ENCODE data around the gene SNED1.

The SNED1 gene

DNA sequence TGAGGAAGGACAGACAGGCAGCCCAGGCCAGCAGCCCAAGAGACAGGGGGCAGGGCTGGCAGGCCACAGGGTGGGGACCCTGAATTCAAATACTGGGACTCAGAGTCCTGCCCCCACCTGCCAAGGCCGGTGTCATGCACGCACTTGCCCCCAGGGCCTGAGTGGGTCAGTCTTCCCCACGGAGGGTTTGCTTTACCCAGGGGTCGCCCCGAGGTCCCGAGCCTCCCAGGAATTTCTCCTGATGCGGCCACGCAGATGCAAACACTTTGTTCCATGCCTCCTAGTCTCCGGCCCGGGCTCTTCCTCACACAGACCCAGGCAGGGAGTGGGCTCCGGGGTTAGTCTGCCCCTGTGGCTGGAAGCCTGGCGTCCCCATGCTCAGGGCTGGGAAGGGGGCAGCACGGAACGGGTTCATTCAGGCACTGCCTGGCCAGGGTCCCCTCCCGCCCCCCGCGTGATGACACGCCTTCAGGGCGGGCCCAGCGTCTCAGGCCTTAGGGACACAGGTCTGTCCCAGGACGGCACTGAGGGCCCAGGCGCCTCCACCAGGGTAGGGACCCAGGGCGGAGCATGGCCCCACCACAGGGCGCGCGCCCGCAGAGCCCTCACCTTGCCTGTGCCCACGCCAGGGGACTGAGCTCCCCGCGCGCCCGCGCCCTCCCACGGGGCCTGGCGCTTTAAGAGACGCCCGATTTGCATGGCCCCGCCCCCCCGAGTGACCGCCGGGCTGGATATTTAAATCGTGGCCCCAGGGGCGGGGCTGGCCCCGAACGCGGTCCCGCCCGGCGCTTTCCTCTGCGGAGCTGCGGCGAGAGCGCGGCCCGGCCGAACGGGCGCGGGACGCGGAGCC is at the start of gene SNED1:
Gene SNED1, plus strand, starts transcription at position 763 of the 850 bp plus-strand sequence. CDS start 220 bp downstream, outside the sequence.
- peak; percentile 23 to 50 for DNase-seq (ENCODE audit: low read depth in 2 of 2)

DNA sequence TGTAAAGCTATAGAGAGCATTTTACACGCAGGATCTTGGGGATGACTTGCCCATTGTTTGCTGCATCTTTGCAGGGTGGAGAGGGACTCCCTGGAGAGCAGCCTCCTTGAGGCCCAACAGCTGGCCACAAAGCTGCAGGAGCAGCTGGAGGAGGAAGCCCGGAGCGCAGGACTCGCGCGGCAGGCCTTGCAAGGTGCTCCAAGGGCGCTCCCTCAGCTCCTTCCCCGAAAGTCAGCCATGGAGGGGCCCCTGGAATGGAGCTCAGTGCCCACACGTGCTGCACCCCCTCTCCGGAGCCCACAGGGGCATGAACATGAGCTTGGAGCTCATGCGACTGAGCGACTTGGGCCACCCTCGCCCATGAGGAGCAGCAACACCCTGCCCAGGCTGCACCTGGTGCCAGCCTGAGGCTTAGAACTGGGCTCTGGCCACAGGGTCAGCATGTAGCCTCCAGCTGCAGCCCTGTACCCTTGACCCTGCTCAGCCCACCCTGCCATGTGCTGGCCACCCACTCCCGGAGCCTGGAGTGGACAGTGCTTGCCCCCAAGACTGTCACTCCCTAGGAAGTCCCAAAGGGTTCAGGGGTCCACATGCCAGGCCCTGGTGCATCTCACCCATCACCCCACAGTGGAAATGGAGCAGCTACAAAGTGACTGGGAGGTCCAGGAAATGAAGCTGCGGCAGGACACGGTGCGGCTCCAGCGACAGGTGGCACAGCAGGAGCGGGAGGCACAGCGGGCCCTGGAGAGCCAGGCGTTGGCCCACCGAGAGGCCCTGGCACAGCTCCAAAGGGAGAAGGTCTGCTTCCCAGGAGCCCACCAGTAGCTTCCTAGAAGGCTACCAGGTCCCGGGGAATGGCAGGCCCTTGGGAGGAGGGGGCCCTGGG is 49.3 kb upstream of the SNED1 start:
- DNase-seq (ENCODE audit: low read depth in 2 of 2), result no peak

DNA sequence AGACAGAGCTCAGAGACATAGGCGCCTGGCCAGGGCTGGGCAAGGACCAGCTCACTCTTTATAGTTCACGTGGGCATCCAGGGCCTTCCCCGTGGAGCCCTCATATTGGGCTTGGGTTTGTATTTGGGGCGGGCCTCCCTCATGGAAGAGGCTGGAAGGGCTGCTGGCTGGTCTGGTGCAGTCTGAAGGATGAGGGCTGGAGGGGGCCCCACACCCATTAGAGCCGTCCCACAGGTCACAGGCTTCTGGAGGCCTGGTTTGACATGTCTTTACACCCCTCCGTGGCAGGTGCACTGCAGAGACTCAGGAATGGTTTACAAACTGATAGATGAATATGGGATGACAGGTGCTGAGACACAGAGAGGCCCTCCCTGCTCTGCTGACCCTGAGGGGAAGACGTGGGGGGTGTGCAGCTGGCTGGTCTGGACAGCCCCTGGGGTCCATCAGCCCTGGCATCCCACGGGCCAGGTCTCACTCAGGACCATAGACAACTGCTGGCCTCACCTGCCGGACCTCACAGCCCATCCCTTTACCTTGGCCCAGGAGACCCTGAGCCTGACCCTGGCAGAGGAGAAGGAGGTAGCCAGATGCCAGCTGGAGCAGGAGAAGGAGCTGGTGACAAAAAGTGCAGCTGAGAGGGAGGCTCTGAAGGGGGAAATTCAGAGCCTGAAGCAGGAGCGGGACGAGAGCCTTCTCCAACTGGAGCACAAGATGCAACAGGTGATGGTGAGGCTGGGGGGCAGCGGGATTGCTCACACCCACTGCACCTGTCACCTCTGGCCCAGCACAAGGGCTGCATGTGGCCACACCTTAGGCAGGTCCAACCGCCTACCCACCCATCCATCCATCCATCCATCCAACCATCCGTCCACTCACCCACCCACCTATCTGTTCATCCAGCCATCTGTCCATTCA is 48.4 kb upstream of the SNED1 start:
- no peak for DNase-seq (ENCODE audit: low read depth in 2 of 2)

DNA sequence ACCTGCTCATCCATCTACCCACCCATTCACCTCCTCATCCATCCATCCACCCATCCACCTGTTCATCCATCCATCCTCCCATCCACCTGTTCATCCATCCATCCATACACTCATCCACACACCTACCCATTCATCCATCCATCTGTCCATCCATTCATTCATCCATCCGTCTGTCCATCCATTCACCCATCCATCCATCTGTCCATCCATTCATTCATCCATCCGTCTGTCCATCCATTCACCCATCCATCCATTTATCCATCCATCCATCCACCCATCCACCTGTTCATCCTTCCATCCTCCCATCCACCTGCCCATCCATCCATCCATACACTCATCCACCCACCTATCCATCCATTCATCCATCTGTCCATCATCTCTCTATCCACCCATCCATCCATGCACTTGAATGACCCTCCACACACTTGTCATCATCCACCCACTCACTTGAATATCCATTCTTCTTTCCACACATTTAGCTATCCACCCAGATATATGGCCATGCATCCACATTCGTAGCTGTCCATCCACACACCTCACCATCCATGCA is 47.3 kb upstream of the SNED1 start:
- DNase-seq (ENCODE audit: low read depth in 2 of 2), result no peak

DNA sequence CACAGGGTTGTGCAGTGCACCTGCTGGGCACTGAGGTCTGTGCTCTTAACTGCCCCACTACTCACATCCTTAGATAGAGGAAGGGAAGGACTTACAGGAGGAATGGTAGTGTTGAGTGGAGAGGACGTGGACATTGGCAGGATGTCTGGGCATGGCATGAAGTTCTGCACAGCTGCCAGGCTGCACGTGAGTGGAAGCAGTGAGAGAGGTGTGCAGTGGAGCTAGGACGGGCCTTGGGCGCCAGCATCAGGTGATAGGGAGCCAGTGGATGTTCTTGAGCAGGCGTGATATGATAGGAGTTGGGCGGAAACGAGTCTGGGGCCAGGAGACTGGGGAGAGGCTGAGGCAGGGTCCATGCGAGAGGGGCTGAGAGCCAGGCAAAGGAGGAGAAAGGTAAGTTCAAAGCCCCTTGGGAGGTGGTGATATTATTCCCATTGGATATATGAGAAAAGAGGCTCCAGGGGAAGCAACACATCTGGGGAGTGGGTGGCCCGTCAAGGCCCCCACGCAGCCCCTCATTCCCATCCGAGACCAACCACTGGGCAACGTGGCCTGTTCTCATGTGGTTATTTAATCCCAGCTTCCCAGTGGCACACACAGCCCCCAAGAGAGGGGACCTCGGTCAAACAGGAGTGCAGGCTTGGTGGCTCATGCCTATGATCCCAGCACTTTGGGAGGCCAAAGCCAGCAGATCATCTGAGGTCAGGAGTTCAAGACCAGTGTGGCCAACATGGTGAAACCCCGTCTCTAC is 45.7 kb upstream of the SNED1 start:
- no peak for DNase-seq (ENCODE audit: low read depth in 2 of 2)

DNA sequence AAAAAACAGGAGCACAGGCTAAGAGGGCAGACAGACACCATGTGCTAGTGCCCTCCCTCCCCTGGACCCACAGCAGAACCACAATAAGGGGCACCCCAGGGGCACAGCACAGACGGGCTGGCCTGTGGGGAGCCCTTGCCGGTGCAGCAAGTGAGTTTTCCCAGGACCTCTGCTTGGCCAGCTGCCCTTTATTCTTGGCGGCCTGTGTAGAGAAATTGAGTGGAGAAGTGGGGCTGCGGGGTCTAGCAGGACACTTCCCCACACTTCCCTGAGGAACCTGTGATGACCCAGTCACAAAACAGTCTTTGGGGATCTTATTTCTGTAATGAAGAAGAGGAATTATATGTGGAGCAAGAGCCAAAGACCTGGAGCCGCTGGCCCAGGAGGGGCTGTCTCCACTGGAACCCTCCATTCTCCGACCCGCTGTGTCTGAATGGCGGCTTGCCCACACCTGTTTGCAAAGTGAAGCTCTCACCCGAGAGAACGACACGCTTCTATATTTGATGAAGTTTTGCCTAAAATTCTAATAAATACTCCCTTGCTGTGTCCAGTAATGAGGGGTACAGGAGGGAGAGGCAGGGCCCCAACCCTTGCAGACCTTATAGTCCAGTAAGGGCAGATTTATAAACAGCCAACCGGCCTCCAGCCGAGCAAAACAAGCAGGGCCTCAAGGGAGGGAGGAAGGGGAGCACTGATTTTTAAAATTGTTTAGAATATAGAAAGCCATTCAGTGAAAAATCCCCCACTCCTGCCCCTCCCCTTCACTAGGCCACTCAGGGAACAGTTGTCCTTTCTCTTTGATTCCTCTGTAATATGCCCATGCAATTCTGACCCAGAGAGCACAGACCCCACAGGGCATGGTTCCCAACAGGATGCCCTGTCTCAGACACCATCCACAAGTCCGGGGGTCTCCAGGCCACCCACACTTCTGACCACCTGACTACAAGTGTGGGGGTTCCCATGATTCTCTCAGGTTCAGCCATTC is 44.7 kb upstream of the SNED1 start:
- no peak for DNase-seq (ENCODE audit: low read depth in 2 of 2)

GRCh38 chr2:240954436-240955305 is 43.7 kb upstream of the SNED1 start:
- DNase-seq (ENCODE audit: low read depth in 2 of 2), result no peak

GRCh38 chr2:240955306-240956170 is 42.9 kb upstream of the SNED1 start:
- DNase-seq (ENCODE audit: low read depth in 2 of 2), result no peak

- DNase-seq (ENCODE audit: low read depth in 2 of 2), result no peak
Observed at GRCh38 chr2:240956171-240956934, 42.1 kb upstream of the SNED1 start.

DNA sequence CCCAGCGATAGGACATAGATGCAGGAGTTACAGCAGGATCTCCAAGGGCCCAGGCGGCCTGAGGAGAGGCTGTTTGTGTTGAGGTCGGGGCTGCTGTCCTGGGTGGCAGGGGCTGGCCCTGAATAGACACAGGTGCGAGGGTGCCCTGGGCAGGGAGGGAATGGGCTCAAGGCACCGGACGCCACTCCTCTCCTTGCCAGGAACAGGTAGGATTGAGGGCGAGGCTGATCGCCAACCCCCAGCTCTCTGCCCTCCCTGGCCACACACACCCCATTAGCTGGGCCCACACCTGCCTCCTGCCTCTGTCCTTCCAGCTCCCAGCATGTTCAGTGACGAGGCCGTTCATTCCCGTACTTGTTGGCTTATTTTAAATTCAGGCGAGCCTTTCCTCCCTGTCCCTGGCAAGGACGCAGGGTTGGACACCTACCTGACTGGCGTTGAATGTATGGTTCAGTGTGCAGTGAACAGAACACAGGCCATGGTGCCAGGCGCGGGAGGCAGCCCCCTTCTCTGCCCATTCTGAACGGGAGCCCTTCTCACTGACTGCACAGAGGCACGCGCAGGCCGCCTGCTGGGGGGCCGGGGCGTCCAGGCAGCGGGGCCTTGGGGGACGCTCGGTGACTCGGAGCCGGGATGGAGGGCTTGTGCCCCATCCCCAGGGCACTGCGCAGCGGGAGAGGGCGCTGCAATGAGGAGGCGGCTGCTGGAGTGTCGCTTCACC is 41.3 kb upstream of the SNED1 start:
- DNase-seq (ENCODE audit: low read depth in 2 of 2), result no peak

- no peak for DNase-seq (ENCODE audit: low read depth in 2 of 2)
Observed at GRCh38 chr2:240957656-240958365, 40.6 kb upstream of the SNED1 start.

DNA sequence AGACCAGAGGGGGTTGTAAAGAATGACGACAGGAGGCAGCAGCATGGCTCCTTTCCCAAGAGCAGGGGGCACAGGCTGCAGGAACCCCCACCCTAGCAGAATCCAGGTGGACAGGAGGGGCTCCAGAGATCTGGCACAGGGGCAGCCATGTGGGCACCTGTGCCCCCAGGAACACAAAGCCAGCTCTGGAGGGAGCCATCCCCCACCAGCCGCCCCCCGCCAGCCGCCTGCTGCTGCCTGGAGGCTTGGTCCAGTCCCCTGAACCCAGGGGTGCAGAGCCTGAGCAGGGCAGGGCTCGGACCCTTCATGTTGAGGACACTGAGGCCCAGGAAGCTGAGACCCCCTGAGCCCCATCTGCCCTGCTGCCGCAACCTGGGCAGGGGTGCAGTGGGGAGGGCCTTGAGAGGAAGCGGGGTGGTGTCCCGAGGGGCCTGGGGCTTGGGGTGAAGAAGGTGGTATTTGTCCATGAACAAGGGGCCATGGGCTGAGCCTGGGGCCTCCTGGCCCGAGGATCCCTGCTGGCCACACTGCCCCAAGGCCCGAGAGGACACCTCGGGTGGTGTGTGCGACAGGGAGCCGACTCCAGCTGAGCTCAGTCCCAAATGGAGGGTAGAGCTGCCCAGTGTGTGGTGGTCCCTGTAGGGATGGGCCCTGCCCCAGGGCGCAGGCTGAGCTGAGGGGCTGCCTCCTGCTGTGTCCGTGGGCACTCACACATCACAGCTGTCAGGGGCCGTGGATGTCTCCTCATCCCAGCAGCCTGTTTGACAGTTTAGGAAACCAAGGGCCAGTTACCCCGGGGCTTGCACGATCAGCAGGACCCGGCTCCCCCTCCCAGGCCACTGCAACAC is 39.8 kb upstream of the SNED1 start:
- DNase-seq (ENCODE audit: low read depth in 2 of 2), result no peak

DNA sequence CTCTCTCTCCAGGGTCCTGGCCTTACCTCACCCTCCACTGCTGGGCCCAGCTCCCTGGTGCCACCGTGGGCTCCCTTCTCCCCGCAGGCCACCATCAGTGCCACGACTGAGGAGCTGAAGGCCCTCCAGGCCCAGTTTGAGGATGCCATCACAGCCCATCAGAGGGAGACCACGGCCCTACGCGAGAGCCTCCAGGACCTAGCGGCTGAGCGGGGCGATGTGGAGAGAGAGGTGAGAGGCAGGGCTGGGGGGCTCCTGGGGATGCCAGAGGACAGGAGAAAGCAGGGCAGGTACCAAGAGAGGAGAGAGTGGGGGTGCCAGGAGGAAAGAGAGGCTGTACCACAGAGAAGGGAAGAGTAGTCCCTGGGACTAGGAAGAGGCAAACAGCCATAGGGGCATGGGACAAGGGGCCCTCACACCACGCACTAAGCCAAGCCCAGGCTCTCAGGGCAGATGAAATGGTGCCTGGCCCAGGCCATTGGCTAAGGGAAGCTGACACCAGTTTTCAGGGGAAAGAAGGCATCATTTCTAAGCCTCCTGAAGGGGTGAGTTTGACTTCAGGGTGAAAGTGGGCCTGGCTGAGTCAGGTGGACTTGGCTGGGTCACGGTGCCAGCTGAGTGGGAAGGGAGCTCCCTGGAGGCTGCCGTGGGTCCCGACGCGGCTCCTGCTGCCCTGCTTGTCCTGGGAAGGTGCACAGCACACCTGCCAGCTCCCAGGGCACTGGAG is 39.0 kb upstream of the SNED1 start:
- DNase-seq (ENCODE audit: low read depth in 2 of 2), result no peak

DNA sequence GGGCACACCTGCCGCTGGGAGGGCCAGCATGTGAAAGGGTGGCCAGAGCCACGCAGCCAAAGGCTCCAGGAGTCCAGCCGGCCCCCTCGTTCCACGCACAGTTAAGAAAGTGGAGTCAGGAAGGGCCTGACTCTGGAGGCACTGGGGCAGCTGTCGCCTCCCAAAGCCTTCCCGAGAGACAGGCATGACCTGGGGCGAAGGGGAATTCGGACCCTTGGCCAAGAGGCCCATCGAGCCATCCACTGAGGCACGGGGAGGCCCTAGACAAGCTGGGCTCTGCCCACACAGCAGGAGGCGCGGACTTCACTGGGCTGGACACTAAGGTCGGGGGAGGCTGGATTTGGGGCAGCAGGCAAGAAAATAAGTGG is 38.5 kb upstream of the SNED1 start:
- DNase-seq (ENCODE audit: low read depth in 2 of 2), result no peak
